Measurements from ENCODE around the gene CNTNAP4.

Gene CNTNAP4

DNA sequence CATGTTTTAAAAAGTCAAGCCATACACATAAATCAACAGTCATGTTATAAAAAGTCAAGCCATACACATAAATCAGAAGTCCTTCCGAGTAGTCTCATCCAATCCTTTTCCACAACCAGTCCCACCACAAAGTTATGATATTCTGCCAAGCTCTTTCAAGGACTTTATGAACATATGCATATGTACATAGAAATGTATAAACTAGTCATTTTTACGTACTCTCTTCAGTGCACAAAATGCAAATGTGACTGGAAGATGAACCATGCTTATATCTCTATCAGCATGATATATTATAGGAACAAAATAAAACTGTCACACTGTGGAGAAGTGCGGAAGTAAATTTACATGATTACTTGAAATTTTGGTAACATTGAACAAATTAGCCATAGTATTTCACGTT, 200.9 kb downstream of the CNTNAP4 start:
- no peaks in the 10 kb centered on the region for H3K36me3 ChIP-seq
- H3K27me3 ChIP-seq: no peaks in the 10 kb centered on the region
- H3K9me3 ChIP-seq: no peaks in the 10 kb centered on the region
- H3K27ac ChIP-seq: no peak overlapping the region
- no peaks in the 10 kb centered on the region for H3K4me1 ChIP-seq
- TF ChIP-seq, protein P1, sequence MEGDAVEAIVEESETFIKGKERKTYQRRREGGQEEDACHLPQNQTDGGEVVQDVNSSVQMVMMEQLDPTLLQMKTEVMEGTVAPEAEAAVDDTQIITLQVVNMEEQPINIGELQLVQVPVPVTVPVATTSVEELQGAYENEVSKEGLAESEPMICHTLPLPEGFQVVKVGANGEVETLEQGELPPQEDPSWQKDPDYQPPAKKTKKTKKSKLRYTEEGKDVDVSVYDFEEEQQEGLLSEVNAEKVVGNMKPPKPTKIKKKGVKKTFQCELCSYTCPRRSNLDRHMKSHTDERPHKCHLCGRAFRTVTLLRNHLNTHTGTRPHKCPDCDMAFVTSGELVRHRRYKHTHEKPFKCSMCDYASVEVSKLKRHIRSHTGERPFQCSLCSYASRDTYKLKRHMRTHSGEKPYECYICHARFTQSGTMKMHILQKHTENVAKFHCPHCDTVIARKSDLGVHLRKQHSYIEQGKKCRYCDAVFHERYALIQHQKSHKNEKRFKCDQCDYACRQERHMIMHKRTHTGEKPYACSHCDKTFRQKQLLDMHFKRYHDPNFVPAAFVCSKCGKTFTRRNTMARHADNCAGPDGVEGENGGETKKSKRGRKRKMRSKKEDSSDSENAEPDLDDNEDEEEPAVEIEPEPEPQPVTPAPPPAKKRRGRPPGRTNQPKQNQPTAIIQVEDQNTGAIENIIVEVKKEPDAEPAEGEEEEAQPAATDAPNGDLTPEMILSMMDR (IDR thresholded peaks at IDR 0.05): no peak
- no peak overlapping the region for H3K4me3 ChIP-seq
- DNase-seq: no peak
- intact Hi-C loops (cut with DNase I; ENCODE audit: low total_unique reads): no loop called here

DNA sequence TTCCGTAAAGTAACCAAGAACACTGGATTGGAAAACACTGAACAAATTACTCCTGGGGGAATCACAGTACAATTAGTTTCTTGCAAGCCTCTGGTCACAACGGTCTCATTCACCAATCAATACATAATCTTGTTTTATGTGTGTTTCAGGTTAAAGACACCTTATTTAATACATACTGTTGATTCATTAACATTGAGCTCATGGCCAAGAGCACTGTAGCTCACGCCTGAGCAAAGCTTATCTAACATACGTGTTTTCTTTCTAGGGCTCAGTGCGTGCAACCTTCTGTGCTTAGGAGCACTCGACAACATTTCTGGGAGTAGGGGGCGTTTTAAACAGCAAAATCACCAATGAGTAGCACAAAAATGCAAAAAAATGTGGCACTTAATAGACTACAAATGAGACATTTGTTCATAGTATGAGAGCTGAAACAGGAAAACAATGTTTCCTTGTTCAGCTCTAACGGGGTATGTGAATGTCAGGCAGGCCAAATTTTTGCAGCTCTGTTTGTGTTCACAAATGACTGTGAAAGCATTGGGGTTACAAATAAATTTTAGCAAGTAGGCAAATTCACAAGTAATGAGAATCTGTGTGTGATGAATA, 206.2 kb downstream of the CNTNAP4 start:
- TF ChIP-seq, protein P1 (IDR thresholded peaks at IDR 0.05): no peak
- H3K27me3 ChIP-seq: no peaks in the 10 kb centered on the region
- H3K4me1 ChIP-seq: no peaks in the 10 kb centered on the region
- H3K4me3 ChIP-seq: no peak overlapping the region
- no peaks in the 10 kb centered on the region for H3K9me3 ChIP-seq
- intact Hi-C loops (cut with DNase I; ENCODE audit: low total_unique reads): no loop called here
- H3K27ac ChIP-seq: no peak overlapping the region
- H3K36me3 ChIP-seq: no peaks in the 10 kb centered on the region
- no peak for DNase-seq

DNA sequence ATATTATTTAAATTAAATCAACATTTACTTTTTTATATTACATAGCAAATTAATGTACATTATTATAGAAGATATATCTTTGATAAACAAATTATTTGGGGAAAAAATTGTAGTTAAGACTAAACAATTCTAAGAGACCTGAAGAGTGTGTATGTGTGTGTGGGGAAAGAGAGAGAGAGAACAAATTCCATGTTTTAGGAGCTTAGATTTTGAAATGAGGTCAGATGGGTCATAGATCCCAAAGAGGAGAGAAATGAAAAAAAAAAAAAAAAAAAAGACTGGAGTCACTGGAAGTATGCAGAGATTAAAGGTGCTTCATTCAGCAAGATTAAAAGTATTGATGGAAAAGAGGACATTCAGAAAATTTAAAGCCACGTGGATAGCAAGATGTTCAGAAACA, 206.8 kb downstream of the CNTNAP4 start:
- no peak for DNase-seq
- H3K27ac ChIP-seq: no peak overlapping the region
- H3K4me1 ChIP-seq: no peaks in the 10 kb centered on the region
- H3K27me3 ChIP-seq: no peaks in the 10 kb centered on the region
- no peak overlapping the region for H3K4me3 ChIP-seq
- H3K36me3 ChIP-seq: no peaks in the 10 kb centered on the region
- H3K9me3 ChIP-seq: no peaks in the 10 kb centered on the region
- TF ChIP-seq, protein P1 (IDR thresholded peaks at IDR 0.05): no peak
- intact Hi-C loops (cut with DNase I; ENCODE audit: low total_unique reads): no loop called here

DNA sequence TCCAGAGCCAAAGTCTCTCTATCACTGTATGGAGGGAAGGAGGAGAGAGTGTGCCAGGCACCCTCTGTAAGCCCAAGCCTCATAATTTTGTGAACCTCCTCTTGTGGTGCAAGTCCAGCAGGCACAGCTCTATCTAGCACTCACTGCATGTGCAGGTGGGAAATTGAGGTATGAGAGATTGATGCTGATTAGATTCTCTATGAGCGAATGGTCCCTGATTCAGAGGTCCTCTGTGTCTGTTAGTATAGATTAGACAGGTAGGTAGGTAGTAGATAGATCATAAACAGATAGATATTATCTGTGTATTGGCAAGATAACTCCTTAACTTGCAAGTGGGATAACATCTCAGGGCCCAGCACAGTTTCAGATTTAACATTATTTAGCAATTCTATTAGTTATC, 209.5 kb downstream of the CNTNAP4 start:
- intact Hi-C loops (cut with DNase I; ENCODE audit: low total_unique reads): no loop called here
- no peaks in the 10 kb centered on the region for H3K4me1 ChIP-seq

DNA sequence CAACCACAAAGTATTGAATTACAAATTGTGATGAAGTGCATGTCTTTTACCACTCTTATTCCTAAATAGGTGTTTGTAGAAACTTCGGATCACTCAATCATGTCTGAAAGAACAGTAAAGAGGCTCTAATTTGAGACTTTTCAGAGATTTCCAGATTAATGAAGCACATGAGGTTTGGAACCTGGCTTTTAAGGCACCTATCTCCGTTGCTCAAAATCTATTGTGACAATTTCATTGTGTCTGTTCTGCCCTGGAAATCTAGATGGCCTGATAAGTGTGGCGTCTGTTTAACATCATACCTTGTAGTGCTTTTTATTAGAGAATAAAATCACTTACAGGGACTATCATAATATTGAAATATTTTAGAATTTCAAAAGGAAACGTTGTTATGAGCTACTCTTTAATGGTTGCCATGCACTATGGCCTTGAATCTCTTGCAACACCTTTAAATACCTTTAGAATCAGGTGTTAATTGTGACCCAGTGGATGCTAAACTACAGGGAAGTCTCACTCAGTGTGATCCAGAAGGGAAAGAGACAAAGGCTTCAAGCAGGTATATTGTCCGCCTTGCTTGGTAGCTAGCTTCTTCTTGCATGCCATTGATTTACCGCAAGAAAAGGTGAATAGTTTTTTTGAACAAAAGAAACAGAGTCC, 210.3 kb downstream of the CNTNAP4 start:
- Histone ChIP-seq H3K27me3 (no peaks in the 10 kb centered on the region), H3K4me1 (no peaks in the 10 kb centered on the region), H3K4me3 (no peak overlapping the region), H3K36me3 (no peaks in the 10 kb centered on the region), H3K9me3 (peaks cover 0 to 4% (median 0%) of the 10 kb centered on the region in 3 donors), H3K27ac (no peak overlapping the region)
- DNase-seq: no peak
- TF ChIP-seq, protein P1 (IDR thresholded peaks at IDR 0.05): no peak
- intact Hi-C loops (cut with DNase I; ENCODE audit: low total_unique reads): no loop called here

More for the DNA sequence above, 209.5 kb downstream of the CNTNAP4 start:
- DNase-seq: no peak
- H3K27me3 ChIP-seq: no peaks in the 10 kb centered on the region
- H3K4me3 ChIP-seq: no peak overlapping the region
- TF ChIP-seq, protein P1 (IDR thresholded peaks at IDR 0.05): no peak
- H3K36me3 ChIP-seq: no peaks in the 10 kb centered on the region
- peaks cover 0 to 4% (median 0%) of the 10 kb centered on the region in 3 donors for H3K9me3 ChIP-seq
- H3K27ac ChIP-seq: no peak overlapping the region

Data from tibial artery (tissue), 4 donors.